Camera-type eye (tissue), 1 donor: Measurements from ENCODE around the gene DSE. TPM values are rescaled to one million over a fixed set of nuclear protein-coding genes. Genes with fewer than 3 reads are reported as not detected.

ENCODE experiments used
- total RNA-seq: library from RNA; depleted of rRNA; stranded (reverse); fragments of >200 nt; gene quantifications from one replicate; pipeline ENCODE4 v1.2.3, GENCODE V29; 2014

Gene DSE
- 57.2 TPM for total RNA-seq

DNA sequence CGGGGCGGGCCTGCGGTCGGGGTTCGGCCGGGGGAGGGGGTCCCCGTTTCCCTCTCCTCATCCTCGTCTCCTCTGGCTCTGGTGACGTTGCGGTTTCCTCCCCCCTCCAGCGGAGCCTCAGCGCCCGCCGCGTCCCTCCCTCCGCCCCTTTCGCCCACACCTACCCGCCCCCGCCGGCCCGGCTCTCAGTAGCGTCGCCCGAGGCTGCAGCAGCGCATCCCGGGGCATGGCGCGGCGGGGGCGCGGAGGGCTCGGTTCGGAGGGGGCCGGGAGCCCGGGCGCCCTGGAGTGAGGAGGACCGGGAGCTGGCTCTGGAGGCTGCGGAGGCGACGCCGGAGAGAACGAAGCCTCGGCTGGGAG is at the start of gene DSE:
TSS of gene DSE (plus strand) at position 188 of the 360 bp plus-strand sequence. CDS start 28,304 bp downstream, outside the sequence.

DNA sequence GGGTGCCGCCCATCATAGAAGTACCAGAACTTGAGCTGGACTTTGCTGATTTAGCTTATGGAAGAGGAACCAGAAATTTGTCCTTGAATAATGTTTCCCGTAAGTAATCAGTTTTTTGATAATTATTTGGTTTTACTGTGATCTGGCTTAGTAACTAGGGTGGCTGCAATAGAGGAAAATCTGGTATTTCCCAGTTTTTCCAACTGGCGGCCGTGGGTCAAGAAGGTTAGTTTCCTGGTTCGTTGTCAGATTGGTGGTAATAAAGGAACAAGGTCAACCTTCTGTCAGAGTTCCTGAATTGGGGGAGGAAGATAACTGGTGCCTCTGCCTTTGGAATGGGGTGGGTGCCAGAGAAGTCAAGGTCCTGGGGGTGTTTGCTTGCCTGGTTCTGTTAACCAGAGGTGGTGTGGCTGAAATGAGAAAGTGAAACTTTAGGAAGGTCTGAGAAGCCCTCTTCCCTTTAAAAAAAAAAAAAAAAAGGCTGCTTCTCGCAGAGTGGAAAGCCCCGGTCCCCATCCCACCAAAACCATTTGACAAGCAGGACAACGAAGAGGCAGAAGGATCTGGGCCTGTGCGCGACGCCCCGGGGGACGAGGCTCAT is 90.7 kb downstream of the DSE start, which contains the start of gene CALHM6:
TSS of gene CALHM6 (plus strand) at position 45 of the 601 bp plus-strand sequence. CDS start at position 600, 555 bp downstream.

Other genes starting within 250 kb of the DSE start
- gene COL10A1, start 244.8 kb upstream of the DSE start, total RNA-seq: 8.5 TPM
- gene TSPYL4, start 116.9 kb upstream of the DSE start, total RNA-seq: 51.3 TPM
- gene TSPYL1, start 91.0 kb upstream of the DSE start, total RNA-seq: 77.6 TPM
- 2.5 TPM for gene CALHM6, start 90.4 kb downstream of the DSE start, total RNA-seq
- 3.4 TPM for gene CALHM5, start 140.7 kb downstream of the DSE start, total RNA-seq
- gene TRAPPC3L, start 174.7 kb downstream of the DSE start, total RNA-seq: 0.38 TPM
- not detected for gene CALHM4, start 182.8 kb downstream of the DSE start, total RNA-seq
- gene RWDD1, start 200.6 kb downstream of the DSE start, total RNA-seq: 36.6 TPM
- 2.8 TPM for gene RSPH4A, start 245.5 kb downstream of the DSE start, total RNA-seq